T-helper 2 cell treated with Interferon-gamma antibody and Interleukin-4, amounts not matched to agents 100 ng/mL and 5 ng/mL, for 36 hours (primary cell): ENCODE results near the gene NOP10. TPM values are rescaled to one million over a fixed set of nuclear protein-coding genes. Genes with fewer than 3 reads are reported as not detected.
"Not testable (repeated sequence)": the region's sequence is repeated elsewhere in the genome, so short reads cannot be mapped to it uniquely, and the experiment has no call there.

ENCODE experiments used
- intact Hi-C: fragments of 100-400 bp; cut with micrococcal nuclease; formaldehyde crosslinking; loops from one replicate; pipeline ENCODE4 v1.15.1; 2023
- total RNA-seq: library from RNA; stranded (reverse); gene quantifications from 2 replicates; pipeline ENCODE4 v1.2.3, GENCODE V29; 2022

Gene NOP10
- 185 and 202 TPM in 2 replicates for total RNA-seq

GRCh38 chr15:34342737-34343575 is at the start of gene NOP10, which contains the start of gene NUTM1:
NOP10 (minus strand) TSS chr15:34343136; CDS start chr15:34343073, 63 bp downstream.
NUTM1 (plus strand) TSS chr15:34343315; CDS start chr15:34343697, 382 bp downstream.
- intact Hi-C loops: loop anchor here (1.0 to 2.0 kb wide), 4 partner anchors 24 to 245 kb away; partner anchors contain the start of genes GOLGA8A and LPCAT4

- intact Hi-C loops: not testable (repeated sequence)
Observed at GRCh38 chr15:34389594-34390086, 46.7 kb upstream of the NOP10 start.

GRCh38 chr15:34381829-34382521 is 39.0 kb upstream of the NOP10 start:
- intact Hi-C loops: not testable (repeated sequence)

GRCh38 chr15:34380491-34380890 is 37.6 kb upstream of the NOP10 start:
- intact Hi-C loops: not testable (repeated sequence)

- intact Hi-C loops: no loop called here
Observed at GRCh38 chr15:34376856-34377255, 33.9 kb upstream of the NOP10 start.

- intact Hi-C loops: not testable (repeated sequence)
Observed at GRCh38 chr15:34375541-34375940, 32.6 kb upstream of the NOP10 start.

- intact Hi-C loops: no loop called here
Observed at GRCh38 chr15:34374816-34375215, 31.9 kb upstream of the NOP10 start.

- intact Hi-C loops: no loop called here
Observed at GRCh38 chr15:34373951-34374350, 31.0 kb upstream of the NOP10 start.

GRCh38 chr15:34370643-34371042 is 27.7 kb upstream of the NOP10 start:
- intact Hi-C loops: no loop called here

GRCh38 chr15:34370129-34370528 is 27.2 kb upstream of the NOP10 start:
- intact Hi-C loops: no loop called here

GRCh38 chr15:34367101-34368081 is 24.5 kb upstream of the NOP10 start, which contains the start of gene LPCAT4:
LPCAT4 (minus strand) TSS chr15:34367196; CDS start chr15:34367100, 96 bp downstream.
- intact Hi-C loops: loop anchor here (1.0 to 5.0 kb wide), 5 partner anchors 24 to 1180 kb away; partner anchors contain the start of genes DPH6, EMC7, NOP10 and NUTM1

GRCh38 chr15:34366271-34367065 is 23.5 kb upstream of the NOP10 start:
- intact Hi-C loops: loop anchor here (1.0 to 5.0 kb wide), 5 partner anchors 23 to 1181 kb away; partner anchors contain the start of genes DPH6, EMC7, NOP10 and NUTM1

- intact Hi-C loops: loop anchor here (5.0 kb wide), 1 partner anchor 1181 kb away; the partner anchor contains the start of gene DPH6
Observed at GRCh38 chr15:34365836-34366235, 22.9 kb upstream of the NOP10 start.

GRCh38 chr15:34365091-34365825 is 22.3 kb upstream of the NOP10 start:
- intact Hi-C loops: loop anchor here (5.0 kb wide), 1 partner anchor 1182 kb away; the partner anchor contains the start of gene DPH6

- intact Hi-C loops: no loop called here
Observed at GRCh38 chr15:34364041-34364440, 21.1 kb upstream of the NOP10 start.

GRCh38 chr15:34362047-34362773 is 19.3 kb upstream of the NOP10 start:
- intact Hi-C loops: no loop called here

- intact Hi-C loops: no loop called here
Observed at GRCh38 chr15:34361278-34361677, 18.3 kb upstream of the NOP10 start.

- intact Hi-C loops: no loop called here
Observed at GRCh38 chr15:34360298-34360697, 17.4 kb upstream of the NOP10 start.
